LNCAP (cell line): Measurements from ENCODE around the gene ATF3.

Experiments
- TF ChIP-seq, protein P1 (sequence below): fragments of 450-650 bp; IDR thresholded peaks from 2 replicates; pipeline ENCODE4 v1.5.1; 2017; ENCODE audit warnings: mild to moderate bottlenecking

ATF3 gene

DNA sequence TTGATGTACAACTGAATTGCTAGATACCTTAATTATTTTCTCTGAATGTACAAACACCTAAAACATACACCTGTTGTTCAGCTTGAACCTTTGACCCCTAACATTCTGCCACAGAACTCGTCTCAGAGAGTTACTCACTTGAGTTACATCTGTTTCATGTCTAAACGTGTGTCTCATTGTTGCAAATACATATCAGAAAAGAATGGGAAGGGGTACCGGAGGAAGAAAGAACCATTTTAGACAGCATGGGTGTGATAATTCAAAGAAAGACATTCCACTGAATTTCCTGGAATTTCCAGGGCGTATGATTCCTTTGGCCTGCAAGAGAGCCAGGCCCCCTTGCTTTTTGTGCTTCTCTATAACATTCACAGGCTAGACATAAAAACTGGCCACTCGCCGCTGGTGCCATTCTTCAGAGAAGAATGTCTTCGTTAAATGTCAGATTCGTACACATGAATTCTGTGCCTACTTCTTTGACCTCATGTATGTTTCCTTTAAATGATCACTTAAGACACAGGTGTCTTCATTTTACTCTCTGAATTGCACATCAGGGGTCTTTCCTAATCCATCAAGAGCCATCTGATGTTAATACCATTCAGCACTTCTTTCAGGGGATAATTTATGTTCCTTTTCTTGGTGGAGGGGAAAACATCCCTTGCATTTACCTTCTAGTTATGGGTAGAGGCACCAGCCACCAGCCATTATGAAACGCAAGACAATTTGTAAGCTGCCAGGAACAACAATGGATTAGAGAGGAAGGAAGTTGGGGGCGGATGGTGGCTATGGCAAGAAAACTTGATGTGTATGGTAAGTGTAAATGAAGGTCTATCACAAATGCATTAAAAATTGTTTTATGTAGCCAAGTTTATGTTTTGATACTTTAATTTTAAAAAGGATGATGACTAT is 12.7 kb downstream of the ATF3 start:
- TF ChIP-seq, protein P1, sequence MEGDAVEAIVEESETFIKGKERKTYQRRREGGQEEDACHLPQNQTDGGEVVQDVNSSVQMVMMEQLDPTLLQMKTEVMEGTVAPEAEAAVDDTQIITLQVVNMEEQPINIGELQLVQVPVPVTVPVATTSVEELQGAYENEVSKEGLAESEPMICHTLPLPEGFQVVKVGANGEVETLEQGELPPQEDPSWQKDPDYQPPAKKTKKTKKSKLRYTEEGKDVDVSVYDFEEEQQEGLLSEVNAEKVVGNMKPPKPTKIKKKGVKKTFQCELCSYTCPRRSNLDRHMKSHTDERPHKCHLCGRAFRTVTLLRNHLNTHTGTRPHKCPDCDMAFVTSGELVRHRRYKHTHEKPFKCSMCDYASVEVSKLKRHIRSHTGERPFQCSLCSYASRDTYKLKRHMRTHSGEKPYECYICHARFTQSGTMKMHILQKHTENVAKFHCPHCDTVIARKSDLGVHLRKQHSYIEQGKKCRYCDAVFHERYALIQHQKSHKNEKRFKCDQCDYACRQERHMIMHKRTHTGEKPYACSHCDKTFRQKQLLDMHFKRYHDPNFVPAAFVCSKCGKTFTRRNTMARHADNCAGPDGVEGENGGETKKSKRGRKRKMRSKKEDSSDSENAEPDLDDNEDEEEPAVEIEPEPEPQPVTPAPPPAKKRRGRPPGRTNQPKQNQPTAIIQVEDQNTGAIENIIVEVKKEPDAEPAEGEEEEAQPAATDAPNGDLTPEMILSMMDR, result no peak

DNA sequence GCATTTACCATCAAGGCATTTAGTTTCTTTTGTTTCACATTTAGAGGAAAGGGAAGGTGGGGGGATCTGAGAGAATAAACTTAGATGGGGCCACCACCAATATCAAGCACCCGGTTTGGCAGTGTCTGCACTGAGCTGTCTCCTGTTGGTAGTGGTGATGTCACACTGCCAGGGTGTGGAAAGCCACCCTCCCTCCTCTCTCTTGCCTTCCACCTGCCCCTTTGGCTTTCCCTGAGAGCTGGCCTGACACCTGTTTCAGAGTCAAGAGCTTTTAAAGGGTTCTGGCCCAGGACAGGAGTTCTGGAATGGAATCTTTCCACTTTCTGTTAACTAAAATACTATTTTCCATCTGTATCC is 13.4 kb downstream of the ATF3 start:
- TF ChIP-seq, protein P1, result no peak

DNA sequence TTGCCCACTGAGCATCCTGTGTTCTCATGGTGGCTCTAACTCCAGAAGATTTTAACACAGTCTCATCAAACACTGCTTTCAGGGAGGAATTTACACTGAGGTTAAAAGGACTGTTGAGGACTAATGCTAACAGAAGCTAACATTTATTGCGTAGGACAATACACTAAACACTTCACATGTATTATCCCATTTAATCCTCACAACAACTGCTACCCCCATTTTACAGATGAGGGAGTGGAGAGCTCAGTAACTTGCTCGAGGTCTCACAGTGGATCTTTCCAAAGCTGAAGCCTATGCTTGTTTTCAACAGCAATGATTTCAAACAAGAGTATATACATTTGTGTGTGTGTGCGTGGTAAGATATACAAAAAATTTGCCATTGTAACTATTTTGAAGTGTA is 13.9 kb downstream of the ATF3 start:
- TF ChIP-seq, protein P1, result no peak

DNA sequence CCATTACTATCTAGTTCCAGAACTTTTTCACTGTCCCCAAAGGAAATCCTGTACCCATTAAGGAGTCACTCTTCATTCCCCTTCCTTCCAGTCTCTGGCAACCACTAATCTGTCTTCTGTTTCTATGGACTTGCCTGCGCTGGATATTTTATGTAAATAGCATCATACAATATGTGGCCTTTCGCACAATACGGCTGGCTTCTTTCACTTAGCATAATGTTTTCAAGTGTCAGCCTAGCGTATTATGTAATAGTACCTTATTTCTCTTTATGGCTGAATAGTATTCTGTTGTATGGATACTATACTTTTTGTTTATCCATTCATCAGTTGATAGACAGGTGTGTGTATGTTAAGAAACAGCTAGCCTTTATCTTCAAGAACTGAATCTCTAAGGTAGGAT is 14.3 kb downstream of the ATF3 start:
- TF ChIP-seq, protein P1, result no peak

DNA sequence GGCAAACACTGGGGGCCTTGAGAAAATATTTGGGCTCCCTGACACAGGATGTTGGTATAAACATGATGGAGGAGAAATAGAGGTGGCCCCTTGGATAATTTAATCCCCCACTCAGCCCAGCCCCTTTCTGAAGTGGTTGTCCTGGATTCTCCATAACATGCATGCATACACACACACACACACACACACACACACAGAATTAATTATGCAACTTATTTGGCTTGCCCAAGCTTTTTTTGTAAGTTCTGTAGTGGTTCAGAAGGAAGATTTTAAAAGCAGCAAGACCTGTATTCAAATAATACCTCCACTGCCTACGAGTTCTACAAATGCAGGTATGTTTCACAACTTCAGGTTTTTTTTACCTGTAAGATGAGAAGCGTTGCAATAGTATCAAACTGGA is 15.0 kb downstream of the ATF3 start:
- TF ChIP-seq, protein P1, result no peak

DNA sequence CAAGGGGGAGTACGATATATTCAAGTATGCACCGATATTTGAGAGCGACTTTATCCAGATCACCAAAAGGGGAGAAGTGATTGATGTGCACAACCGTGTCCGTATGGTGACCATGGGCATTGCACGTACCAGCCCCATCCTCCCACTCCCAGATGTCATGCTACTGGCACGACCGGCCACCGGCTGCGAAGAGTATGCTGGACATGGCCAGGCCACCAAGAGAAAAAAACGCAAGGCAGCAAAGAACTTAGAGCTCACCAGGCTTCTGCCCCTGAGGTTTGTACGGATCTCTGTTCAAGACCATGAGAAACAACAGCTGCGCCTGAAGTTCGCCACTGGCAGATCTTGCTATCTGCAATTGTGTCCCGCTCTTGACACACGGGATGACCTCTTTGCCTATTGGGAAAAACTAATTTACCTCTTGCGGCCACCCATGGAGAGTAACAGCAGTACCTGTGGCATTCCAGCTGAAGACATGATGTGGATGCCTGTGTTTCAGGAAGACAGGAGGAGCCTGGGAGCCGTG is 16.5 kb downstream of the ATF3 start:
- TF ChIP-seq, protein P1, result no peak

DNA sequence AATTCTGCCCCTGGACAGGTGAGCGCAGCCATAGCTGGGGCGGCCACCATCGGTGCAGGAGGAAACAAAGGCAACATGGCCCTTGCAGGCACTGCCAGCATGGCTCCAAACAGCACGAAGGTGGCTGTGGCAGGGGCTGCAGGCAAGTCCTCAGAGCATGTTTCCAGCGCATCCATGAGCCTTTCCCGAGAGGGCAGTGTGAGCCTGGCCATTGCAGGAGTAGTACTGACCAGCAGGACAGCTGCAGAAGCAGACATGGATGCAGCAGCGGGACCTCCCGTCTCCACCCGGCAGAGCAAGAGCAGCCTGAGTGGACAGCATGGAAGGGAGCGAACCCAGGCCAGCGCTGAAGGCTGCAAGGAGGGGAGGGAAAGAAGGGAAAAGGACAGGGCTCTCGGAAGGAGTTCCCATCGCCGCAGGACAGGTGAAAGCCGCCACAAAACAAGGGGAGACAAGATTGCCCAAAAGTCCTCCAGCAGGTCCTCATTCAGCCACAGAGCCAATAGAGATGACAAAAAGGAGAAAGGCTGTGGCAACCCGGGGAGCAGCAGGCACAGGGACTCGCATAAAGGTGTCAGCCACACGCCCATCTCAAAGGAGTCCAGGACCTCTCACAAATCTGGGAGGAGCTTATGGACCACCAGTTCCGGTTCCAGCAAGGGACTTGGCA is 17.4 kb downstream of the ATF3 start:
- TF ChIP-seq, protein P1, result no peak
